Ishikawa (cell line): ENCODE data around the gene ANTXR1.

Experiments
- CEBPB ChIP-seq: IDR thresholded peaks from 2 replicates; pipeline ENCODE4 v1.6.1; 2012
- CREB1 ChIP-seq: IDR thresholded peaks from 2 replicates; pipeline ENCODE4 v1.6.1; 2012; ENCODE audit warnings: low read depth
- EGR1 ChIP-seq: IDR thresholded peaks from 2 replicates; pipeline ENCODE4 v1.6.1; 2012
- EP300 ChIP-seq: IDR thresholded peaks from 2 replicates; pipeline ENCODE4 v1.6.1; 2012; ENCODE audit warnings: borderline replicate concordance
- FOXM1 ChIP-seq: IDR thresholded peaks from 2 replicates; pipeline ENCODE4 v1.6.1; 2012; ENCODE audit warnings: low read depth, borderline replicate concordance
- MAX ChIP-seq: IDR thresholded peaks from 2 replicates; pipeline ENCODE4 v1.6.1; 2012
- NFIC ChIP-seq: IDR thresholded peaks from 2 replicates; pipeline ENCODE4 v1.6.1; 2012
- RAD21 ChIP-seq: IDR thresholded peaks from 2 replicates; pipeline ENCODE4 v1.6.1; 2012; ENCODE audit warnings: low read depth
- REST ChIP-seq: IDR thresholded peaks from 2 replicates; pipeline ENCODE4 v1.6.1; 2012; ENCODE audit warnings: low read depth, mild to moderate bottlenecking
- TAF1 ChIP-seq: IDR thresholded peaks from 2 replicates; pipeline ENCODE4 v1.6.1; 2012; ENCODE audit warnings: low read depth, mild to moderate bottlenecking
- TCF12 ChIP-seq: IDR thresholded peaks from 2 replicates; pipeline ENCODE4 v1.6.1; 2012; ENCODE audit warnings: low read depth
- TEAD4 ChIP-seq: IDR thresholded peaks from 2 replicates; pipeline ENCODE4 v1.6.1; 2012
- YY1 ChIP-seq: IDR thresholded peaks from 2 replicates; pipeline ENCODE4 v1.6.1; 2012; ENCODE audit warnings: low read depth
- ZBTB7A ChIP-seq: IDR thresholded peaks from 2 replicates; pipeline ENCODE4 v1.6.1; 2012; ENCODE audit warnings: low read depth
- TF ChIP-seq, protein P1 (sequence below): IDR thresholded peaks from 2 replicates; pipeline ENCODE4 v1.6.1; 2012

The ANTXR1 gene

DNA sequence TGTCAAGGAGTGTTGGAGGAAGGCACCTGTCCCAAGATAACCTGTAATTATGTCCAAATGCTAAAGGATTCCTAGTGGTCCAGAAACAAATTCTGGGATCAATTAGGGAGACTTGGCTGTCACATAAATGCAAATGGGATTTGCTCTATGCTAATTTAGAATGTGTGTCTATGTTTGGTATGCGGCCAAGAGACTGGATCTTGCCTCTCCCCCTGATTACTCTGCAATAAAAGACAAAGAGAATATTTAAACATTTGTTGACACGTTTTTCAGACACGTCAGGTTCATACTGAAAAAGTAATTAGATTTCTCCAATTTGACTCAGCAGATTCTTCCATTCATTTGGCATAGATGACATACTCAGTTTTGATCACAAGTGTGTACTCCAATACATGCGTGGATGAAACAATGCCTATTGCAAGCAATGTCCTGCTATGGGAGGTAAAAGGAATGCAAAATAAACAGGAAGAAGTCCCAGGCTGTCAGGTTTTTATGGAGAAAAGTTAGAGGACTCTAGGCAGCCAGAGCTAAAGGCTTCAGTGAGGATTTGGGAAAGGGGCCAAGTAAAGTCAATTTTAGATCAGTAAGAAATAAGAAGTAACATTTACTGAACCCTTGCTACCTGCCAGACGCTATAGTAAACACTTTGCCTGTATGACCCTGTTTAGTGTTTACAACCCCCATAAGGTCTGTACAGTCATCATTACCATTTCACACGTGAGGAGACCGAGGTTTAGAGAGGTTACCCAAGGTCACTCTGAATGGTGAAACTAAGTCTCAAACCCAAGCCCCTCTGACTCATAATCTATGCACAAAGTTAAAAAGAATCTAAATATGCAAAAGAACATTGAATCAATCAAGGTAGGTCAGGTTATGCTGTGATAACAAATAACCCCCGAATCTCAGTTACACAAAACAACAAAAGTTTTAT is 7.8 kb downstream of the ANTXR1 start:
- TF ChIP-seq NFIC (no peak), ZBTB7A (no peak), REST (no peak), FOXM1 (no peak), TCF12 (no peak), TEAD4 (no peak), YY1 (no peak), CEBPB (no peak), RAD21 (no peak), EGR1 (no peak), MAX (no peak), TAF1 (no peak), CREB1 (no peak), EP300 (no peak)
- TF ChIP-seq, protein P1, sequence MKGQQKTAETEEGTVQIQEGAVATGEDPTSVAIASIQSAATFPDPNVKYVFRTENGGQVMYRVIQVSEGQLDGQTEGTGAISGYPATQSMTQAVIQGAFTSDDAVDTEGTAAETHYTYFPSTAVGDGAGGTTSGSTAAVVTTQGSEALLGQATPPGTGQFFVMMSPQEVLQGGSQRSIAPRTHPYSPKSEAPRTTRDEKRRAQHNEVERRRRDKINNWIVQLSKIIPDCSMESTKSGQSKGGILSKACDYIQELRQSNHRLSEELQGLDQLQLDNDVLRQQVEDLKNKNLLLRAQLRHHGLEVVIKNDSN, result no peak

GRCh38 chr2:69021727-69022126 is 8.7 kb downstream of the ANTXR1 start:
- TF ChIP-seq, protein P1, result no peak
- TF ChIP-seq EP300 (no peak), TEAD4 (no peak), FOXM1 (no peak), REST (no peak), TCF12 (no peak), ZBTB7A (no peak), MAX (no peak), NFIC (no peak), TAF1 (no peak), CREB1 (no peak), RAD21 (no peak), CEBPB (no peak), EGR1 (no peak), YY1 (no peak)

GRCh38 chr2:69022548-69022947 is 9.6 kb downstream of the ANTXR1 start:
- no peak for TF ChIP-seq NFIC
- TF ChIP-seq CEBPB, result no peak
- no peak for TF ChIP-seq MAX
- TF ChIP-seq ZBTB7A, result no peak
- no peak for TF ChIP-seq YY1
- no peak for TF ChIP-seq EGR1
- TF ChIP-seq RAD21, result no peak
- TF ChIP-seq CREB1, result no peak
- TF ChIP-seq, protein P1, result no peak
- TF ChIP-seq TAF1, result no peak
- no peak for TF ChIP-seq TCF12
- no peak for TF ChIP-seq EP300
- TF ChIP-seq FOXM1, result no peak
- no peak for TF ChIP-seq TEAD4
- no peak for TF ChIP-seq REST
